Adrenal gland (tissue), 5 donors: Measurements from ENCODE around the gene IRF2BP2.

Experiments
- POLR2A ChIP-seq, 2 donors: fragments of 450-650 bp; IDR thresholded peaks; one replicate each; pipeline ENCODE4 v1.6.1; 2017; ENCODE audit warnings: antibody characterized with exemption in 2 of 2, mild to moderate bottlenecking in 2 of 2, moderate library complexity in 1 of 2
- TF ChIP-seq, protein P1 (sequence below), 6 experiments: fragments of 450-650 bp in 4 of 6; fragments of 200-600 bp in 2 of 6; sonication (generic) in 1 of 6; IDR thresholded peaks; 1 replicate in 5 of 6; 2 replicates in 1 of 6; pipeline versions ENCODE4 v1.5.1 to v1.8.0; 2016 to 2021; ENCODE audit warnings: antibody characterized with exemption in 6 of 6, mild to moderate bottlenecking in 2 of 6, moderate library complexity in 1 of 6
- donor health status: DM: no; HTN: no; CAD: no.

GRCh38 chr1:234589854-234590620 is 19.9 kb downstream of the IRF2BP2 start:
- TF ChIP-seq, protein P1, sequence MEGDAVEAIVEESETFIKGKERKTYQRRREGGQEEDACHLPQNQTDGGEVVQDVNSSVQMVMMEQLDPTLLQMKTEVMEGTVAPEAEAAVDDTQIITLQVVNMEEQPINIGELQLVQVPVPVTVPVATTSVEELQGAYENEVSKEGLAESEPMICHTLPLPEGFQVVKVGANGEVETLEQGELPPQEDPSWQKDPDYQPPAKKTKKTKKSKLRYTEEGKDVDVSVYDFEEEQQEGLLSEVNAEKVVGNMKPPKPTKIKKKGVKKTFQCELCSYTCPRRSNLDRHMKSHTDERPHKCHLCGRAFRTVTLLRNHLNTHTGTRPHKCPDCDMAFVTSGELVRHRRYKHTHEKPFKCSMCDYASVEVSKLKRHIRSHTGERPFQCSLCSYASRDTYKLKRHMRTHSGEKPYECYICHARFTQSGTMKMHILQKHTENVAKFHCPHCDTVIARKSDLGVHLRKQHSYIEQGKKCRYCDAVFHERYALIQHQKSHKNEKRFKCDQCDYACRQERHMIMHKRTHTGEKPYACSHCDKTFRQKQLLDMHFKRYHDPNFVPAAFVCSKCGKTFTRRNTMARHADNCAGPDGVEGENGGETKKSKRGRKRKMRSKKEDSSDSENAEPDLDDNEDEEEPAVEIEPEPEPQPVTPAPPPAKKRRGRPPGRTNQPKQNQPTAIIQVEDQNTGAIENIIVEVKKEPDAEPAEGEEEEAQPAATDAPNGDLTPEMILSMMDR (IDR thresholded peaks at IDR 0.05), result no peak
- peak in 1 of 2 donors; percentile 83 for TF ChIP-seq POLR2A (IDR thresholded peaks at IDR 0.05)
